IPS-NIHi11 (cell line): Measurements from ENCODE around the gene OR5AN1.
"Not testable (repeated sequence)": the region's sequence is repeated elsewhere in the genome, so short reads cannot be mapped to it uniquely, and the experiment has no call there.

Experiments
- DNase-seq: peaks from one replicate; pipeline ENCODE4 v3.0.0; 2012; ENCODE audit warnings: mixed read lengths, low spot score

The OR5AN1 gene

GRCh38 chr11:59358595-59358994, at the start of gene OR5AN1:
Gene OR5AN1 (plus strand): TSS chr11:59358895. CDS start chr11:59364459, 5,564 bp downstream.
- no peak for DNase-seq

GRCh38 chr11:59335001-59335400, 23.7 kb upstream of the OR5AN1 start:
- no peak for DNase-seq

- DNase-seq, result no peak
Measured at GRCh38 chr11:59336176-59336575, 22.5 kb upstream of the OR5AN1 start.

- no peak for DNase-seq
Measured at GRCh38 chr11:59336931-59337330, 21.8 kb upstream of the OR5AN1 start.

- not testable (repeated sequence) for DNase-seq
Measured at GRCh38 chr11:59349657-59350056, 9.0 kb upstream of the OR5AN1 start.

- no peak for DNase-seq
Measured at GRCh38 chr11:59355226-59355625, 3.5 kb upstream of the OR5AN1 start.

- DNase-seq, result no peak
Measured at GRCh38 chr11:59356561-59356960, 2.1 kb upstream of the OR5AN1 start.

GRCh38 chr11:59358020-59358419, 675 bp upstream of the OR5AN1 start:
- no peak for DNase-seq

- no peak for DNase-seq
Measured at GRCh38 chr11:59365232-59366018, 6.7 kb downstream of the OR5AN1 start.

GRCh38 chr11:59368238-59369022, 9.7 kb downstream of the OR5AN1 start:
- DNase-seq, result no peak

GRCh38 chr11:59372324-59372723, 13.6 kb downstream of the OR5AN1 start:
- DNase-seq, result not testable (repeated sequence)

GRCh38 chr11:59380263-59381059, 21.8 kb downstream of the OR5AN1 start:
- no peak for DNase-seq

- DNase-seq, result no peak
Measured at GRCh38 chr11:59394186-59394585, 35.5 kb downstream of the OR5AN1 start.

- DNase-seq, result no peak
Measured at GRCh38 chr11:59400461-59401261, 42.0 kb downstream of the OR5AN1 start.

- DNase-seq, result no peak
Measured at GRCh38 chr11:59401262-59401552, 42.5 kb downstream of the OR5AN1 start.

- DNase-seq, result no peak
Measured at GRCh38 chr11:59403546-59403945, 44.9 kb downstream of the OR5AN1 start.

- no peak for DNase-seq
Measured at GRCh38 chr11:59413646-59414045, 55.0 kb downstream of the OR5AN1 start.

- no peak for DNase-seq
Measured at GRCh38 chr11:59415111-59415510, 56.4 kb downstream of the OR5AN1 start.

GRCh38 chr11:59416613-59417012, 57.9 kb downstream of the OR5AN1 start:
- no peak for DNase-seq

- DNase-seq, result no peak
Measured at GRCh38 chr11:59417023-59417422, 58.3 kb downstream of the OR5AN1 start.

GRCh38 chr11:59418156-59418555, 59.5 kb downstream of the OR5AN1 start:
- DNase-seq, result no peak
